ENCODE measurements around the gene CD48. TPM values are rescaled to one million over a fixed set of nuclear protein-coding genes. Genes with fewer than 3 reads are reported as not detected.

CD48 gene
- total and polyA plus RNA-seq, 2 of the 4 experiments (the other 2 are of a cell fraction): not detected

DNA sequence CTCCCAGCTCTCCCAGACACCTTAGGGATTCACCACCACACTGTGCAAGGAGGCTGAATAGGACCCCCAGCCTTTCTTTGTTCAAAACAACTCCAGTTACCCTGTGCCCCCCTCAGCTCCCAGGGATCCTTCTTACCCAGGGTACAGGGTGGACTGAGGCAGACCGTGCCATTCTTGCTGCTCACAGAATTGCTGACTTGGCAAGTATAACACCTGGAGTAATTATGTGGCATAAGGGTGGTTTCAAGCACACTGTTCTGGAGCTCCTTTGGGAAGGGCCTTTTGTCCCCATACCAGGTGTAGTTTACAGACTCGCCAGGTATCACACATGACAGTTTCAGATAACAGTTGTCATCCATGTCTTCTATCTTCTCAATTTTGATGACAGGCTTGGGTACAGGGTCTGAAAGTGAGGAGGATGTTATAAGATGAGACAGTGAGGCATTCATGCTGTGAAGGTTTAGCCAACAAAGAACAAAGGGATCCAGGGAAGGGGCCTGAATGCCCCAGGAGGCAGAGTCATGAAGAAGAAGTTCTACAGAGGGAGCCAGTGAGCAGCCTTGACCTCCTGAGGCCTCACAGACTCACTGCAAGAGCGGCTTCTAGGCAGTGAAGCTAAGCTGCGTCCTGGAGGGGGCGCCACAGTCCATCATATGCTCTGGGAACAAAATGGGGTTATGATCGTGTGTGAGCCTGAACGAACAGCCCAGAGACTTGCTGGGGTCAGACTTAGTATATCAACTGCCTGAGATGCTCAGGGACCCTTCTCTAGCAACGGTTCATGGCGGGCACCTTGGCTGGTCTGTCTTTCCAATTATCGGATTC, 30.3 kb downstream of the CD48 start:
- no TSS peak for BruUV-seq (replicated peaks)
- no peak overlapping the region for H3K9ac ChIP-seq (ENCODE audit: low read depth, low read length)
- dilution Hi-C loops (cut with HindIII; ENCODE audit: low sequenced_read_pairs, unreplicated experiment): no loop called here
- H3K4me3 ChIP-seq (ENCODE audit: insufficient read depth, low read depth, low read length): no peak overlapping the region
- no peaks in the 10 kb centered on the region for H3K36me3 ChIP-seq (ENCODE audit: control insufficient read depth, insufficient read depth, low read length)
- H3K4me1 ChIP-seq (ENCODE audit: control insufficient read depth, insufficient read depth, low read length): no peaks in the 10 kb centered on the region
- no peak overlapping the region for H3K27ac ChIP-seq (ENCODE audit: insufficient read depth, low read length)
- no peaks in the 10 kb centered on the region for H4K20me1 ChIP-seq (ENCODE audit: insufficient read depth, low read length)
- no peak overlapping the region for H2AK9ac ChIP-seq (replicated peaks; ENCODE audit: low read depth, low read length, poor library complexity)
- in situ Hi-C loops (cut with MboI; ENCODE audit: low sequenced_read_pairs): no loop called here
- no peak overlapping the region for H3K56ac ChIP-seq (ENCODE audit: extremely low read depth, insufficient read depth, low read length)
- H4K91ac ChIP-seq (ENCODE audit: insufficient read depth, low read depth, low read length): no peak overlapping the region
- no peak overlapping the region for H2BK5ac ChIP-seq (ENCODE audit: low read depth, low read length, poor library complexity, severe bottlenecking)
- no peaks in the 10 kb centered on the region for H3K9me3 ChIP-seq (ENCODE audit: control insufficient read depth, insufficient read depth, low read length)
- no peaks in the 10 kb centered on the region for H3K9me1 ChIP-seq (ENCODE audit: insufficient read depth, low read length)
- H3K27me3 ChIP-seq (ENCODE audit: control insufficient read depth, insufficient read depth, low read length): no peaks in the 10 kb centered on the region; the same call in 1 of the 2 replicates
- intact Hi-C loops (cut with micrococcal nuclease): no loop called here
- DNase-seq: peak; percentile 14
- no peak overlapping the region for H2AK5ac ChIP-seq (ENCODE audit: low read depth, low read length)
- ChIA-PET CTCF (no interaction called here), POLR2A (ENCODE audit: unreplicated experiment) (no interaction called here)
- no peak overlapping the region for H2BK120ac ChIP-seq (ENCODE audit: low read depth, low read length)
- no peak overlapping the region for H2BK15ac ChIP-seq (ENCODE audit: low read depth, low read length)
- H4K5ac ChIP-seq (ENCODE audit: low read depth, low read length): no peak overlapping the region
- no peak overlapping the region for H3K14ac ChIP-seq (replicated peaks; ENCODE audit: low read depth, low read length)
- no peak overlapping the region for H2BK20ac ChIP-seq (ENCODE audit: low read depth, low read length)
- no peak overlapping the region for H3K23ac ChIP-seq (ENCODE audit: low read depth, low read length)
- H4K8ac ChIP-seq (ENCODE audit: low read depth in 2 of 2, low read length in 2 of 2): no peak overlapping the region
- ATAC-seq (ENCODE audit: low read depth): no peak; the same call in 1 of the 2 replicates
- H3K4me2 ChIP-seq (ENCODE audit: low read depth, low read length): no peak overlapping the region
- peak overlapping the region; percentile 24 for H2AFZ ChIP-seq (replicated peaks; ENCODE audit: low read length, poor library complexity)
- WGBS, 2 experiments (ENCODE audit: extremely low coverage in 2 of 2, insufficient read length in 1 of 2): 10% methylated on average over 4 of the region's 10 CpGs; no CpG with 5 or more reads in 1 of the 2 experiments
- H3K4ac ChIP-seq (ENCODE audit: low read depth, low read length): no peak overlapping the region
- no peaks in the 10 kb centered on the region for H3K79me1 ChIP-seq (ENCODE audit: low read depth in 1 of 2, low read length in 2 of 2)
- no peak overlapping the region for H3K18ac ChIP-seq (ENCODE audit: low read depth, low read length)
- no peak for TF ChIP-seq MAZ (IDR thresholded peaks at IDR 0.05; ENCODE audit: borderline replicate concordance, low read depth, low read length)
- TF ChIP-seq CTCF (conservative IDR thresholded peaks at IDR 0.05; ENCODE audit: low read depth, low read length): peak; percentile 33; the same call in 1 of the 2 replicates
- peak; percentile 94 for TF ChIP-seq MAFK (IDR thresholded peaks at IDR 0.05; ENCODE audit: low read depth, low read length)
- TF ChIP-seq RAD21 (IDR thresholded peaks at IDR 0.05; ENCODE audit: low read length): 0 out of 2 replicates have a peak, but pooled peaks have one; percentile 29
- no peak for TF ChIP-seq CEBPB (IDR thresholded peaks at IDR 0.05; ENCODE audit: low read depth, low read length)
